Calu3 (cell line): ENCODE results near the gene ZCCHC3. TPM values are rescaled to one million over a fixed set of nuclear protein-coding genes. Genes with fewer than 3 reads are reported as not detected.

Source experiments
- BruUV-seq: library from RNA; stranded (reverse); fragments of 400-500 nt; replicated peaks from 2 replicates; lab custom pipeline; 2021; lab: Mats Ljungman, UMichigan
- CTCF ChIA-PET: fragments of 300-600 bp; sonication (Branson Sonifier 250); formaldehyde crosslinking; loops from one replicate; lab custom pipeline; 2022; ENCODE audit warnings: antibody characterized with exemption; lab: Charles Lee
- DNase-seq: peaks from one replicate; pipeline ENCODE4 v3.0.0; 2022
- H3K27ac Mint-ChIP-seq: one replicate; pipeline ENCODE4 v1.8.0; 2022; ENCODE audit warnings: mixed read lengths; ENCODE audit not compliant: unreplicated experiment
- H3K27me3 Mint-ChIP-seq: one replicate; pipeline ENCODE4 v1.8.0; 2022; ENCODE audit warnings: mixed read lengths; ENCODE audit not compliant: unreplicated experiment
- H3K36me3 Mint-ChIP-seq: one replicate; pipeline ENCODE4 v1.8.0; 2022; ENCODE audit warnings: mild to moderate bottlenecking, moderate library complexity, mixed read lengths; ENCODE audit not compliant: insufficient read depth, unreplicated experiment
- H3K4me1 Mint-ChIP-seq: one replicate; pipeline ENCODE4 v1.8.0; 2022; ENCODE audit warnings: mild to moderate bottlenecking, low read depth, mixed read lengths; ENCODE audit not compliant: unreplicated experiment
- H3K4me3 Mint-ChIP-seq: one replicate; pipeline ENCODE4 v1.8.0; 2022; ENCODE audit warnings: mild to moderate bottlenecking, low read depth, moderate library complexity, mixed read lengths; ENCODE audit not compliant: unreplicated experiment
- H3K9me3 Mint-ChIP-seq: one replicate; pipeline ENCODE4 v1.8.0; 2022; ENCODE audit warnings: low read depth, mixed read lengths; ENCODE audit not compliant: unreplicated experiment
- intact Hi-C: fragments of 100-400 bp; cut with micrococcal nuclease; formaldehyde crosslinking; loops from one replicate; pipeline ENCODE4 v1.10.0; 2022; ENCODE audit not compliant: unreplicated experiment
- total RNA-seq: library from RNA; stranded (reverse); gene quantifications from 2 replicates; pipeline ENCODE4 v1.2.3, GENCODE V29; 2022
- TF ChIP-seq, protein P1 (sequence below): fragments of 200-600 bp; IDR thresholded peaks from one replicate; pipeline ENCODE4 v1.8.0; 2022; ENCODE audit warnings: antibody characterized with exemption; ENCODE audit not compliant: unreplicated experiment

The ZCCHC3 gene
- total RNA-seq, 1 experiment from 2014 or later = 10.9 TPM

DNA sequence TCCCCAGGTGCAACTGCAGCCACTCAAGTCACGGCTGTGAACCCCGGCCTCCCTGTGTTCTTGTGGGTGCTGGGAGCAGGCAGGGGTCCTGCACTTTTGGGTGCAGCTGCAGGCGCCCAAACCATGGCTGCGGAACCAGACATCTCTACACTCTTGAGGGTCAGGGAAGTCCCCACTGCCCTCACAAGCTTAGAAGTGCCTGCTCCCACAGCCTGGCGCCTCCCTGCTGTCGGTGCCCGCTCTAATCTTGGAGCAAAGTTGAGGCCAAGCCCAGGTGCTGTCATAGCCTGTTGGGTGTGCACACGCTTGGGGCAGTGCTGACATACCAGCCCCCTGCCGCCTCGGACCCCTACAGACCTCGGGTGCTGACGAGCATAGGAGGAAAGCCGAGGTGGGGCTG, 33.7 kb upstream of the ZCCHC3 start:
- no TSS peak for BruUV-seq
- no peak for DNase-seq
- H3K27ac Mint-ChIP-seq = no peak overlapping the region
- H3K4me3 Mint-ChIP-seq = no peak overlapping the region
- H3K4me1 Mint-ChIP-seq = peaks cover 11% of the 10 kb centered on the region
- CTCF ChIA-PET = no interaction called here
- no peaks in the 10 kb centered on the region for H3K36me3 Mint-ChIP-seq
- H3K9me3 Mint-ChIP-seq = no peaks in the 10 kb centered on the region
- TF ChIP-seq, protein P1, sequence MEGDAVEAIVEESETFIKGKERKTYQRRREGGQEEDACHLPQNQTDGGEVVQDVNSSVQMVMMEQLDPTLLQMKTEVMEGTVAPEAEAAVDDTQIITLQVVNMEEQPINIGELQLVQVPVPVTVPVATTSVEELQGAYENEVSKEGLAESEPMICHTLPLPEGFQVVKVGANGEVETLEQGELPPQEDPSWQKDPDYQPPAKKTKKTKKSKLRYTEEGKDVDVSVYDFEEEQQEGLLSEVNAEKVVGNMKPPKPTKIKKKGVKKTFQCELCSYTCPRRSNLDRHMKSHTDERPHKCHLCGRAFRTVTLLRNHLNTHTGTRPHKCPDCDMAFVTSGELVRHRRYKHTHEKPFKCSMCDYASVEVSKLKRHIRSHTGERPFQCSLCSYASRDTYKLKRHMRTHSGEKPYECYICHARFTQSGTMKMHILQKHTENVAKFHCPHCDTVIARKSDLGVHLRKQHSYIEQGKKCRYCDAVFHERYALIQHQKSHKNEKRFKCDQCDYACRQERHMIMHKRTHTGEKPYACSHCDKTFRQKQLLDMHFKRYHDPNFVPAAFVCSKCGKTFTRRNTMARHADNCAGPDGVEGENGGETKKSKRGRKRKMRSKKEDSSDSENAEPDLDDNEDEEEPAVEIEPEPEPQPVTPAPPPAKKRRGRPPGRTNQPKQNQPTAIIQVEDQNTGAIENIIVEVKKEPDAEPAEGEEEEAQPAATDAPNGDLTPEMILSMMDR = no peak
- peaks cover 22% of the 10 kb centered on the region for H3K27me3 Mint-ChIP-seq
- intact Hi-C loops = no loop called here

DNA sequence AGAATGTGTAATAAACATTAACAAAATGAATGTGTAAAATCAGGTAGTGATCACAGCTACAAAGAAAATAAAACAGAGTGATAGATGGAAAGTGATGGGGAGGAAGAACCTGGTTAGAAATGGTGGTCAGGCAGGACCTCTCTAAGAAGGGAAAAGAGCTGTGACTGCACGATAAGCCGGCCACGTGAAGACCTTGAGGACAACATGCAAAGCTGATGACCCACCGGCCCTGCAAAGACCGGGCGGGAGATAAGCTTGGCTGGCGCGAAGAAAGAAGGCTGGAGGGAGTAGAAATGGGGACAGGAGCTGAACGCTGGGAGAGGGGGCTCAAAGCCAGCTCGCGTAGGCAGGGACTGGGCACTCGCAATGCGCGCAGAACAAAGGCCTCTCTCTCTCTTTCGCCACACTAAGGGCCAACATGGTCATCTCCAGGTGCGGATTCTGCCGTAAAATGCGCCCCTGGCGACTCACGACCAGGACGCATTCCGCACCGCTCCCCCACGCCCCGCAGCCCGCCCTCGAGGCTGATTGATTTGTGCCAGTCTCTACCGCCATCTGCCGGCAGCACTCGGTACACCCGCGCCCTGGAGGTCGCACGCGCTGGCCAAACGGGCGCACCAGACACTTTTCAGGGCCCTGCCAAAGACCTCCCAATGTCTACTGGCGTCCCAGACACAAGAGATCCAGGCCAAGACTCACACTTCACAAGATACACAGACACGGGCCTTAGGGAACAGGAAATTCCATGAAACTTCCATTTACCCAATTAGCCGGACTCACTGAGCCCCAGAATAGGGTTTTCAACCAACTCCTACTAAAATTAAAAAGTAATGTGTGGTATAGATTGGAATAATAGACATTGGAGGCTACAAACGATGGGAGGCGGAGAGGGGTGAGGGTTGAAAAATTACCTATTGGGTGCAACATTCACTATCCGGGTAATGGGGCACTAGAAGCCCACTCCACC, 30.5 kb upstream of the ZCCHC3 start:
- Mint-ChIP-seq H3K27me3 (peaks cover 9% of the 10 kb centered on the region), H3K36me3 (no peaks in the 10 kb centered on the region), H3K27ac (no peak overlapping the region), H3K4me3 (peak overlapping the region; percentile 72), H3K4me1 (peaks cover 11% of the 10 kb centered on the region), H3K9me3 (no peaks in the 10 kb centered on the region)
- no TSS peak for BruUV-seq
- CTCF ChIA-PET = interaction anchor here (0.9 to 2.2 kb wide), 2 partner anchors 12 to 64 kb away, joined by 3 to 5 read pairs; no protein-coding TSS in a partner anchor
- TF ChIP-seq, protein P1 = peak; percentile 68
- peak; percentile 87 for DNase-seq
- intact Hi-C loops = no loop called here

DNA sequence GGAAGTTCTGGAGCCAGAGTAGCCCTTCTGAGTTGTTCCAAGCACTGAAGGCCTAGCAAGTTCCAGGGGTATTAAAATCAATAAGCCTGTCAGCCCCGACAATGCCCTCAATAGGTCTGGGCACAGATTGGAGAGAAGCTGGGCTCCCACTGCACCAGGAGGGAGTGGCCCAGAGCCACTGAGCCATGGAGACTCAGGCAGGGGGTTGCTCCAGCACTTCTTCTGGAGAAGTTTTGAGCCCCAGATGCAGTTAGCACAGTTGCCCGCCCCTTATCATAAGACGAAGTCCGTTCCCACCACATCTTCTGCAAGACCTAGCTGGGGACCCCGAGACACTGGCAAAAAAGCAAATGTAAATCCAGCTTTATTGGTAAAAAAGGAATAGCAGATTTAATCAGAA, 26.9 kb upstream of the ZCCHC3 start:
- no peaks in the 10 kb centered on the region for H3K36me3 Mint-ChIP-seq
- H3K4me3 Mint-ChIP-seq = no peak overlapping the region
- CTCF ChIA-PET = no interaction called here
- no TSS peak for BruUV-seq
- peaks cover 11% of the 10 kb centered on the region for H3K4me1 Mint-ChIP-seq
- no peaks in the 10 kb centered on the region for H3K9me3 Mint-ChIP-seq
- TF ChIP-seq, protein P1 = no peak
- no peak overlapping the region for H3K27ac Mint-ChIP-seq
- no peaks in the 10 kb centered on the region for H3K27me3 Mint-ChIP-seq
- intact Hi-C loops = no loop called here
- no peak for DNase-seq

DNA sequence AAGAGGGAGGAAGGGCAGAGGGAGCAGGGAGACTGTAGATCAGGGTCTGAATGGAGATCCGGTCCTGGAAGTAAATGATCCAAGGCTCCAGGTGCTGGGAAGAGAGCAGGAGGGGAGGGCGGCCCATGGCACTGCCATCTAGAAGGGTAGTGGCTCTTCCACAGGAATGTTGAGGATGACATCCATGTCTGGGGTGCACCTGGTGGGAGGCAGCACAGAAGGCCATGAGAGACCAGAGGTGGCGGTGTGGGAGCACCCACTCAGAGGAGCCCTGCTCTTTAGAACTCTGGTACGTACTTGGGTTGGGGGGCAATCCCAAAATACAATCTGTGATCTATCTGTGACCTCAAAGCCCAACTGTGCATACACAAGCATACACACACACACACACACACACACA, 26.3 kb upstream of the ZCCHC3 start:
- Mint-ChIP-seq H3K9me3 (no peaks in the 10 kb centered on the region), H3K36me3 (no peaks in the 10 kb centered on the region), H3K27me3 (no peaks in the 10 kb centered on the region), H3K4me3 (no peak overlapping the region), H3K4me1 (peaks cover 11% of the 10 kb centered on the region), H3K27ac (no peak overlapping the region)
- no peak for DNase-seq
- TF ChIP-seq, protein P1 = no peak
- intact Hi-C loops = no loop called here
- BruUV-seq = no TSS peak
- CTCF ChIA-PET = no interaction called here
